H1 (cell line): ENCODE data around the gene PPIF.

Experiments
- CEBPB ChIP-seq: IDR thresholded peaks from 2 replicates; pipeline ENCODE4 v1.6.1; 2012; ENCODE audit warnings: low read depth, low read length
- CREB1 ChIP-seq: IDR thresholded peaks from 2 replicates; pipeline ENCODE4 v1.6.1; 2012; ENCODE audit warnings: inconsistent platforms
- EP300 ChIP-seq, 2 experiments: IDR thresholded peaks; 1 replicate in 1 of 2; 2 replicates in 1 of 2; pipeline ENCODE4 v1.6.1; 2011 to 2012; ENCODE audit warnings: low read depth in 2 of 2, low read length in 2 of 2, mild to moderate bottlenecking in 2 of 2, borderline replicate concordance in 1 of 2, inconsistent platforms in 1 of 2, moderate library complexity in 1 of 2
- GABPA ChIP-seq: IDR thresholded peaks from 2 replicates; pipeline ENCODE4 v1.6.1; 2011; ENCODE audit warnings: mild to moderate bottlenecking, low read length, moderate library complexity, borderline replicate concordance; ENCODE audit not compliant: insufficient read depth
- JUND ChIP-seq: IDR thresholded peaks from 2 replicates; pipeline ENCODE4 v1.6.1; 2011; ENCODE audit warnings: mild to moderate bottlenecking, improper control_type of control experiment, low read length
- TF ChIP-seq, protein P1 (sequence below), 3 experiments: IDR thresholded peaks; 1 replicate in 2 of 3; 2 replicates in 1 of 3; pipeline versions ENCODE4 v1.5.1 to v1.6.1; 2011; ENCODE audit warnings: low read length in 3 of 3, mild to moderate bottlenecking in 3 of 3, inconsistent platforms in 2 of 3, low read depth in 1 of 3, moderate library complexity in 1 of 3; ENCODE audit not compliant: insufficient read depth in 1 of 3; ENCODE audit errors: control extremely low read depth in 1 of 3

- no peak for TF ChIP-seq JUND
- TF ChIP-seq, protein P1, sequence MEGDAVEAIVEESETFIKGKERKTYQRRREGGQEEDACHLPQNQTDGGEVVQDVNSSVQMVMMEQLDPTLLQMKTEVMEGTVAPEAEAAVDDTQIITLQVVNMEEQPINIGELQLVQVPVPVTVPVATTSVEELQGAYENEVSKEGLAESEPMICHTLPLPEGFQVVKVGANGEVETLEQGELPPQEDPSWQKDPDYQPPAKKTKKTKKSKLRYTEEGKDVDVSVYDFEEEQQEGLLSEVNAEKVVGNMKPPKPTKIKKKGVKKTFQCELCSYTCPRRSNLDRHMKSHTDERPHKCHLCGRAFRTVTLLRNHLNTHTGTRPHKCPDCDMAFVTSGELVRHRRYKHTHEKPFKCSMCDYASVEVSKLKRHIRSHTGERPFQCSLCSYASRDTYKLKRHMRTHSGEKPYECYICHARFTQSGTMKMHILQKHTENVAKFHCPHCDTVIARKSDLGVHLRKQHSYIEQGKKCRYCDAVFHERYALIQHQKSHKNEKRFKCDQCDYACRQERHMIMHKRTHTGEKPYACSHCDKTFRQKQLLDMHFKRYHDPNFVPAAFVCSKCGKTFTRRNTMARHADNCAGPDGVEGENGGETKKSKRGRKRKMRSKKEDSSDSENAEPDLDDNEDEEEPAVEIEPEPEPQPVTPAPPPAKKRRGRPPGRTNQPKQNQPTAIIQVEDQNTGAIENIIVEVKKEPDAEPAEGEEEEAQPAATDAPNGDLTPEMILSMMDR (IDR thresholded peaks at IDR 0.05; ENCODE audit: control extremely low read depth in 1 of 3, insufficient read depth in 1 of 3, low read depth in 1 of 3, low read length in 3 of 3) = no peak
- no peak for TF ChIP-seq EP300 (IDR thresholded peaks at IDR 0.05; ENCODE audit: borderline replicate concordance in 1 of 2, low read depth in 2 of 2, low read length in 2 of 2)
- no peak for TF ChIP-seq GABPA
- TF ChIP-seq CREB1 = no peak
- TF ChIP-seq CEBPB = no peak
Observed at GRCh38 chr10:79390057-79390456, 42.8 kb downstream of the PPIF start.
